Hindlimb muscle (tissue), 1 donor: ENCODE measurements around the gene PRKCSH. TPM values are rescaled to one million over a fixed set of nuclear protein-coding genes. Genes with fewer than 3 reads are reported as not detected.
"Not testable (repeated sequence)": the region's sequence is repeated elsewhere in the genome, so short reads cannot be mapped to it uniquely, and the experiment has no call there.

Experiments
- DNase-seq: peaks from one replicate; pipeline ENCODE4 v3.0.0-alpha.2; 2013
- polyA plus RNA-seq: library from polyadenylated mRNA; unstranded; fragments of 120-200 nt; gene quantifications from one replicate; pipeline ENCODE4 v1.2.1, GENCODE V29; 2013; ENCODE audit not compliant: insufficient read length

The PRKCSH gene, protein sequence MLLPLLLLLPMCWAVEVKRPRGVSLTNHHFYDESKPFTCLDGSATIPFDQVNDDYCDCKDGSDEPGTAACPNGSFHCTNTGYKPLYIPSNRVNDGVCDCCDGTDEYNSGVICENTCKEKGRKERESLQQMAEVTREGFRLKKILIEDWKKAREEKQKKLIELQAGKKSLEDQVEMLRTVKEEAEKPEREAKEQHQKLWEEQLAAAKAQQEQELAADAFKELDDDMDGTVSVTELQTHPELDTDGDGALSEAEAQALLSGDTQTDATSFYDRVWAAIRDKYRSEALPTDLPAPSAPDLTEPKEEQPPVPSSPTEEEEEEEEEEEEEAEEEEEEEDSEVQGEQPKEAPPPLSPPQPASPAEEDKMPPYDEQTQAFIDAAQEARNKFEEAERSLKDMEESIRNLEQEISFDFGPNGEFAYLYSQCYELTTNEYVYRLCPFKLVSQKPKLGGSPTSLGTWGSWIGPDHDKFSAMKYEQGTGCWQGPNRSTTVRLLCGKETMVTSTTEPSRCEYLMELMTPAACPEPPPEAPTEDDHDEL
- polyA plus RNA-seq: 192 TPM

DNA sequence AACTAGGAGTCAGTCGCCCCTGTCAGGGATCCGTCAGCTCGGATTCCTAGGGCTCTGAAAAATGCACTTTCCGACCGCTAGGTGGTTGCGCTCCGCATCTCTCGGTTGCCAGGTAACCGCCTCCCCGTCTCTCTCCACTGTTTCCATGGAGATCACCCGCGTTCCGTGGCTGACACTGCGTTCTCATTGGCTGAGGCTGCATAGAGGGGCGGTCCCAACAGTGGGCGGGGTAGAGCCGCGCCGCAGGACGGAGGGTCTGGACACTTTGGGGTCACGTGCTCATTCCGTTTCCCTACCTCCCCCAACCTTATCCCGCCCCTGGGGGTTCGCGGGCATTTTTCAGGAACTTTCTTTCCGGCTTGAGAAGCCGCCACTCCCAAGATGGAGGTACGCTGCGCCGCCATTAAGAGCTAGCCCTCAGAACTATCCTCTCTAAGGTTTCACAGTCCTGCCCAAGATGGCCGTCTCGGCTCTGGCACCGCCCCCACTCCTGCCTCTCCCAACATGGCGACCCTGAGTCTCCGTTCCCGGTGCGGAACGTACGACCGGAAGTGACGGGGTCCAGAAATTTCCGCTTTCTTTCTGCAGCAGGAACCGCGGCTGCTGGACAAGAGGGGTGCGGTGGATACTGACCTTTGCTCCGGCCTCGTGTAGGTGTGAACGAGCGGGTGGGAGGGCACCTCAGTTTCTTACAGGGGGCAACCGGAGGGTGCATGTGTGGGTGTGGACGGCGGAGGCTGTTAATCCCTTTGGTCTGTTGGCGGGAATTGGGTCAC lies at the start of gene PRKCSH, which contains the start of gene ODAD3:
PRKCSH (plus strand) TSS at position 579 of the 776 bp plus-strand sequence. CDS start 483 bp downstream, outside the sequence.
ODAD3 (minus strand) TSS at position 65 of the 776 bp plus-strand sequence. CDS start 105 bp downstream, outside the sequence.
- peak; percentile 99 for DNase-seq

DNA sequence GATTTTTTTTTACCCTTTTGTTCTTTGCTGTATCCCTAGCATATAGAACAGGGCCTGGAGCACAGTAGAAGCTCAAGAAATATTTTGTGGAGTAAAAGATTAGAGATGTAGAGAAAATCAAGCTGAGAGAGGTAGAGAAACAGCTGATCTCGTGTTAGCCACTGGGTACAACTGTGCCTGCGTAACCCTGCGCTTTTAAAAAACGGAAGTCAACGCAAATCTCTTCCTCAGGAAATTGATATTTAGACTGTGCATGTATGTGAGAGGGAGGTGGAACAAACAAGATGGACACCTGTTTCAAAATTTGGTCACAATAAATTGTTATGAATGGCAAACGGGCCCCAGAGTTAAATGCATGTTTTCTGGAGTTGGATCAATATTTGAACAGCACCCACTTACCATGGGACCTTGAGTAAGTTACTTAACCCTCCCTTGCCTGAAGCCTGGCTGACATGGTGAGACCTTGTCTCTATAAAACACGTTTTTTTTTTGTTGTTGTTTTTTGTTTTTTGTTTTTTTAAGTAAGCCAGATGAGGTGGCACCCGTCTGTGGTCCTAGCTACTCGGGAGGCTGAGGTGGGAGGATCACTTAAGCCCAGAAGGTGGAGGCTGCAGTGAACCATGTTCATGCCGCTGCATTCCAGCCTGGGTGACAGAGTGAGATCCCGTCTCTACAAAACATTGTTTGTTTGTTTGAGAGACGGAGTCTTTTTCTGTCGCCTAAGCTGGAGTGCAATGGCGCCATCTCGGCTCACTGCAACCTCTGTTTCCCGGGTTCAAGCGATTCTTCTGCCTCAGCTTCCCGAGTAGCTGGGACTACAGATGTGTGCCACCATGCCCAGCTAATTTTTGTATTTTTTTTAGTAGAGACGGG lies 48.0 kb upstream of the PRKCSH start:
- no peak for DNase-seq

DNA sequence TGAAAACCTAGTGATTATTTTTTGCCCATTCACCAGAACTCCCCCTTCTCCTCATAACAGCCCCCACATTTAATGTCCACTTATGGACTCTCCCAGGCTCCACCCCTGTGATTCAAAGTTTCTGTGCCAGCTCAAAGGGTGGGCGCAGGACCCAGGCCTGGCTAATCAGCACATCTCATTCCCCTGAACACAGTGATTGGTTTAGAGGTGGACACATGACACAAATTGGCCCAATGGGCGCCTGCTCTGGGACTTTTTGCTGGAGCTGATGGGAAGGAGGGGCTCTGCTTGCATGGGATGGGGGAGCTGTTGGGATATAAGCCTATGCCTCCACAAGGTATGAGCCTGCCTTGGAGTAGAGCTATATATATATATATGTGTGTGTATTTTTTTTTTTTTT lies 45.1 kb upstream of the PRKCSH start:
- no peak for DNase-seq

DNA sequence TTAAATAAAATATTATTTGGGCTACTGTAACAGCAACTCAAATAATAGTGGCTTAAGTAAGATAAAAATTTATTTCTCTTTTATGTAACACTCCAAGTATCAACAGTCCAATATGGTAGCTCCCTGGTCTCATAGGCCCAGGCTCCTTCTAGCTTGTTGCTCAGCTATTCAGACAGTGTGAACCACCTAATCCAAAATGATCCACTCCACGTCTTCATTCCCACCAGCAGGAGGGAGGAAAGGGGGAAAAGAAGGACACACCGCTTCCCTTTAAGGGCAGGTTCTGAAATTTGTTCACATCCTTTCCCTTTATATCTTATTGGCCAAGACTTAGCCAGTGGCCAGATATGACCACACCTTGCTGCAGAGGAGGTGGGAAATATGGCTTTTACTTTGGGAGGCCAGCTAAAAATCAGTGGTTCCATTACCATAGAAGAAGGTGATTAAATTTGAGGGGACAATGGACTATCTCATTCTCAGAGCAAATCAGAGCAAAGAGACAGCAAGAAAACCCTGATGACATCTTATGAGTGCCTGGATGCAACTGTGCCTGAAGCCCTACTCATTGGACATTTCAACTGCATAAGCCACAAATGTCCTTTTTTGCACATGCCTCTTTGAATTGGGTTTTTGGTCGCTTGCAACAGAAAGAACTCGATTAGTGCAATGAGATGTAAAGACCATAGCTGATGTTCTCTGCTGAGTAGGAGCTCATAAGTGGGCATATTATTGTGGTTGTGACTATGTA lies 44.3 kb upstream of the PRKCSH start:
- DNase-seq: no peak

DNA sequence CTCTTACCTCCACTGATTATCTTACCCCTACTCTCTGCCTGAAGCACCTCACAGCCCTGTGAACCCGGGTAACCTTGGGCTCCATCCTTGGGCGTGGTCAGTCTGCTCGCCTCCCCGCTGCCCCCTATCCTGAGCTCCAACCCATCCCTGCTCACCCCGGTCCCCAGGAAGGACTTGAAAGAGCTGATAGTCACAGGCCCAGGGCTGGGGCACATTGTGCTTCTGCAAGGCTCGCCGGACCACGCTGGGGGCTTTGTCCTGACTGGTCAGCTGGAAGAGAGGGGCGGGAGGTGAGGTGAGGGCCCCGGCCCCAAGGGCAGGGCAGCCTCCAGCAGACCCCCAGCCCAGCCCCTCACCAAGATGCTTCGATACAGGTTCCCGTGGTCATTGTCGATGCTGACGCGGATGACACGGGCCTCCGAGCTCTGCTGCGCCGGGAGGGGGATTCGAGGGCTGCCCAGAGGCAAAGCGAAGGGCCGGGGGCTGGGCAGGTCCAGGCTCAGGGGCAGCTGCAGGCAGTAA lies 38.3 kb upstream of the PRKCSH start:
- DNase-seq: no peak

DNA sequence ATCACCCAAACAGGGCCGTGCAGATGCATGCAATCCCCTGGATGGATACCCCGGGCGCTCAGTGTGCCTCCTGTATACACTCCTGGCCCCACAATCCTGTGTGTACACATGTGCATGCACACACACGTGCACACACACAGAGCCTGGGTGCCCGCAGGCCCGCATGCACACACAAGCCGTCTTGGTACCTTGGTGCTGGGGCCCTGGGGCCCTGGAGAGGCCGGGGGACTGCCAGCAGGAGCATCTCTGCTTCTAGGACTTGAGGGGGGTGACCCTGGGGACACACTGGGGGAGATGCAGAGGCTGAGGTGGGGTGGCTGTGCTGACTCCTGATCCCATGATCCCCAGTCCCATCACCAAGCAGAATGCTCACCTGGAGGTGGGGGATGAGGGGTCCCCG lies 35.8 kb upstream of the PRKCSH start:
- no peak for DNase-seq

DNA sequence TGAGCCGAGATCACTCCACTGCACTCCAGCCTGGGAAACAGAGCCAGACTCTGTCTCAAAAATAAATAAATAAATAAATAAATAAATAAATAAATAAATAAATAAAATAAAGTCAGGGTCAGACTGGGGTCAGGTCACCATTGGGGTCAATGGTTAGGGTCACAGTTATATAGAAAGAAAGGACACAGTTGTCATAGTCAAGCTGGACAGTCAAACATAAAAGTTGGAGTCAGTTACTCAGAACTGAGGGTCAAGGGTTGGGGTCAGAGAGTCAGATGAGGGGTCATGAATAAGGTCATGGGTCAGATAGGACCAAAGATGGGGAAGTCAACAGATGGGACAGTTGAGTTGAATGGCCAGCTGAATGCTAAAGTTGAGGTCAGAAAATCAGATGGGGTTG lies 34.6 kb upstream of the PRKCSH start:
- no peak for DNase-seq

DNA sequence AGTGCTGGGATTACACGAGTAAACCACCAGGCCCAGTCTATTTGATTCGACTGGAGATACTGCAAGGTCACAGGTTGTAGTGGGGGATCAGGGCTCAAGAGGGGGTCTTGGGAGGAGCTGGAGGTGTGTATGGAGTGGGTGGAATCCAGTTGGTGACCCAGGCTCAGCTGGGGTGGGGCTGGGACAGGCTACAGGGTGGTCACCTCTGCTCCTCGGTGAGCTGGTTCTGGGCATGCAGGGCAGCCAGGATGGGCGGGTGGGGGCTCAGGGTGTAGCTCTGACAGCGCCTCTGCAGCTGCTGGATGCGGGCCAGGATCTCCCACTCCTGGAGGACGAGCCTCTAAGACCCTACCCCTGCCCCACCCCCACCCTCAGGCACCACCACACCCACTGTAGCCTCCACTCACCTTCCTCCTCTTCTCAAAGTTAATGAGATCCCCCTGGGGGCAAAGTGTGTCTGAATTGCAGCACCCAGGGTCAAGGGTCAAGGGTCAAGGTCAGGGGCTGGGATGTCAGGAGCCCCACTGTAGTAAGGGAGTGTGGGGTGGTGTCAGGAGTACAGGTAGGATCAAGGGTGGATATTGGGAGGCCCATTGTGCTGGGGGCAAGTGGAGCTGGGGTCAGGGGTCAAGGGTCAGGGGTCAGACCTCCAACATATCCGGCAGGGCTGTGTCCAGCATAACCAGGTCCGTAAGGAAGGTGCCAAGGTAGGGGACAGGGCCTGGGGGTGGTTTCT lies 33.5 kb upstream of the PRKCSH start:
- DNase-seq: no peak

DNA sequence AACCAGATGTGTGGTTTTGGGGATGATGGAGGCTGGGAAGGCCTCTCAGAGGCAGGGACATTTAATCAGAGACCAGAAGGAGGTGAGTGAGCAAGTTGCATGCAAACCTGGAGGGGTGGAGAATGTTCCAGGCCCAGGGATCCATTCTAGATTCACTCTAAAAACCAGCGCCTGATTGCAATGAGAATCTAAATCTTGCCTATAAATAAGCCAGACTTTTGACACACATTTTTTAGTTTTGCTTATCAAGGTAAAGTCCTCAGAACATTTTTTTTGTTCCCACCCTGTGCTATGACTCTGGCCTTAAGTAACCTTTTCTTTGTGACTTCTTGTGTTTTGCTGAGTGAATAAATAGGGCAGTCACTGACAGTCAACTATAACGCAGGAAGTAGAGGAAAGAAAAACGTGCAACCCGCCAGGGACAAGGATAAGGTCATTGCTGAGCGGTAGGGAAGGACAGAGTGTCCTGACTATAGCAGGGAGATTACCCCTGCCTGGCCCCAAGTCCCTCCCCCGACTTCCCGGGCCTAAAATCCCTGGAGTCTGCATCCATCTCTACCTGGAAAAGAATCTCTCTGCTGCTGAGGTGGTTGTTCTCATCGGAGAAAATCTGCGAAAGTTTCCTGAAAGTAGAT lies 30.7 kb upstream of the PRKCSH start:
- DNase-seq: no peak

DNA sequence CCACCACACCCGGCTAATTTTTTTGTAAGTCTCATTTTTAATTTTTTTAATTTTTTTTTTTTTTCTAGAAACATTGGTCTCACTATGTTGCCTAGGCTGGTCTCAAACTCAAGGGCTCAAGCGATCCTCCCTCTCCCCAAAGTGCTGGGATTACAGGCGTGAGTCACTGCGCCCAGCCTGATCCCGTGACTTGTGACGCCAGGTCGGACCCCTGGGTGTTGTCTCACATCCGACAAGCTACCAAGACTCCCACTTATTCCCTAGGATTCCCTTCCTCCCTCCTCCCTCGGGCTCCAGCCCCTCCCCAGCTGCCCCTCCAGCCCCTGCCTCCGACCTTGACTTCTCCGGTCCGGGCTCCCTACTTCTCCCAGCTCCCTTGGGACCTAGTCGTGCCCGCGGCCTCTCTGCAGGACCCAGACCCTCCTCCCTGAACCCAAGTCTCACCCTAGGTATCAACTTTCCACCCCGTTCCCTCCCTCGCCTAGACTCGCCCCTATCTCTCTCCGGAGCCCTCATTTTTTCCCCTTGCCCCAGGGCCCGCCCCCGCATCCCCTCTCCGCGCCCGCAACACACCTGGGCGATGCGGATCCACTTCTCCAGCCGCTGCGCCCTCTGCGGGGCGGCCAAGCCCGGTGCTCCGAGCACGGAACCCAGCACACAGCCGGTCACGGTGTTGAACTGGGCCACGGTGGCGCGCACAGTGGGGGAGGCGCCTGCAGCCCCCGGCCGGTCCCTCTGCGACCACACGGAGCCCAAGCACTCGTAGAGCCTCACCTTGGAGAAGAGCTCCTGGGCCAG lies 29.4 kb upstream of the PRKCSH start:
- DNase-seq: no peak

DNA sequence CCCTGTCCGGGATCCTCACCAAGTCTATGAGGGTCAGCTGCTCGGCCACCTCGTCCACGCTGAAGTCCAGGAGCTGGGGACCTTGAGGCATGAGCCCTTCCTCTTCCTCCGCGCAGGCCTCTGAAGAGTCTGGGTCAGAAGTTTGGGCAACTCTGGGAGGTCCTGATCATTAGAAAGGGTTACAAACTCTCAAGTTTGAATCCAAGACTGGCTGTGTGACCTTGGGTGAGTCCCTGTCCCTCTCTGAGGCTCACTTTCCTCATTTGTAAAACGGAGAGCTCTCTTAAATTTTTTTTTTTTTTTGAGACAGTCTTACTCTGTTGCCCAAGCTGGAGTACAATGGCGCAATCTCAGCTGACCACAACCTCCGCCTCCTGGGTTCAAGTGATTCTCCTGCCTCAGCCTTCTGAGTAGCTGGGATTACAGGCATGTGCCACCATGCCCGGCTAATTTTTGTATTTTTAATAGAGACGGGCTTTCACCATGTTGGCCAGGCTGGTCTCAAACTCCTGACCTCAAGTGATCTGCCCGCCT lies 28.7 kb upstream of the PRKCSH start:
- not testable (repeated sequence) for DNase-seq

DNA sequence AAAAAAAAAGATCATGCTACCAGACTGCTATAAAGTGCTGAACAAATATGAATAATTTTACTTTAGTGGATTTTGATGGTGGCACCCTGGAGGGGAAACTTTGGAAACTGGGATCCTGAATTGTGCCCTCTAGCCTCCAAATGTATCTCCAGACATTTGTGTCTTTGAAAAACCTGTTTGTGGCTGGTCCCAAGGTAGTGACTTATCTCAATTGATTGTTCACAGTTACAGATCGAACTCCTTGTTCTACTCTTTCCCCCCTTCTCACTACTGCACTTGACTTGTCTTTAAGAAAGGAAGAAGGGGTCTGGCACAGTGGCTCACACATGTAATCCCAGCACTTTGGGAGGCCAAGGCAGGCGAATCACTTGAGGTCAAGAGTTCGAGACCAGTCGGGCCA lies 26.8 kb upstream of the PRKCSH start:
- no peak for DNase-seq

DNA sequence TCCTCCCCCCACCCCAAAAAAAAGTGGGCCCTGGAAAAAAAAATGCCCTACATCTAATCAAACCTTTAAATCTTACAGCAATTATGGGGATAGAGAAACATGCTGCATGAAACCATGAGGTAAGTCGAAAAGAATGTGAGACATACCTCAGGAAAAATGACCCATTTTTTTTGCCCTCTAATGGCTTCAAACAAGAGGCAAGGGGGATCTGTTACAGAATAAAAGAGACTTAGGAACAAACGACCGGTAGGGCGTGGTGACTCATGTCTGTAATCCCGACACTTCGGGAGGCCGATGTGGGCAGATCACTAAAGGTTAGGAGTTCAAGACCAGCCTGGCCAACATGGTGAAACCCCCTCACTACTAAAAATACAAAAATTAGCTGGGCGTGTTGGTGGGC lies 24.8 kb upstream of the PRKCSH start:
- no peak for DNase-seq

DNA sequence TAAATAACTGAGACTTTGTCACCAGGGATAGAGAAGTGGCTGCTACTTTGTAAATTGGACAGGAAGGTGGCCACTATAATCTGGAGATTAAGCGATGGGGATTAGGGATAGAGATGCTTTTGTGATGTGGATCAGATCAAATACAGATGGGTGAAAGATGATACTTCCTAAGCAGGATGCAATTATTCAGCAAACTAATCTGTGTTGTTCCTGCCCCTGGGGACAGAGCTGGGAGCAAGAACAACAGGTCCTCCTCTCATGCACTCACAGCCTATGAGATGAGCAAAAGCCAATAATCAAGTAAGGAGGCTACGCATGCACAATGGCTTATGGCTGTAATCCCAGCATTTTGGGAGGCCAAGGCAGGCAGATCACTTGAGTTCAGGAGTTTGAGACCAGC lies 20.9 kb upstream of the PRKCSH start:
- DNase-seq: no peak

DNA sequence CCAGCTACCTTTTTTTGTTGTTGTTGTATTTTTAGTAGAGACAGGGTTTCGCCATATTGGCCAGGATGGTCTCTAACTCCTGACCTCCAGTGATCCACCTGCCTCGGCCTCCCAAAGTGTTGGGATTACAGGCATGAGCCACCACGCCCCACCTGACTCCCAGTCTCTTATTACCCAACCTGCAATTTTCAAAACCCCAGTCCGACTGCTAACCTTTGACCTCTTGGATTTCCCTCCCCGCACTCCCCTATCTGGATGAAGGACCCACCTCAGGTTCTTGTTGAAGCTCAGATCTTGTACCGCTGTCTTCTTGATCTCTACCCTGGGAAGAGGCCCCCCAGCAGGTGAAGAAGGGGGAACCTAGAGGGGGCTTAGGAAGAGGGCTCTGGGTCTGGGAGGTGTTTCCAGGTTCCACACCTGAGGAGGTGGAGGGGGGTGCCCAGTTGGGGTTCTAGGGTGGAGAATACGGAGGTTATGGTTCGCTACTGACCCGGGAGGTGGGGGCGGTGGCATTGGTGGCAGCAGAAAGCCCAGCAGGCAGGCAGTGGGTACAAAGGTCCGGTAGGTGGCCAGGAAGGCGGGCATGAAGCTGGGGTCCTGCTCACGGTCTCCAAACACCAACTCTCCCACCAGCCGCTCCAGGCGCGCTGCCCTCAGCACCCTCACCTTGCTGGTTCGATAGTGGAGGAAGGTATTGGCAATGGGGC lies 18.9 kb upstream of the PRKCSH start:
- no peak for DNase-seq

DNA sequence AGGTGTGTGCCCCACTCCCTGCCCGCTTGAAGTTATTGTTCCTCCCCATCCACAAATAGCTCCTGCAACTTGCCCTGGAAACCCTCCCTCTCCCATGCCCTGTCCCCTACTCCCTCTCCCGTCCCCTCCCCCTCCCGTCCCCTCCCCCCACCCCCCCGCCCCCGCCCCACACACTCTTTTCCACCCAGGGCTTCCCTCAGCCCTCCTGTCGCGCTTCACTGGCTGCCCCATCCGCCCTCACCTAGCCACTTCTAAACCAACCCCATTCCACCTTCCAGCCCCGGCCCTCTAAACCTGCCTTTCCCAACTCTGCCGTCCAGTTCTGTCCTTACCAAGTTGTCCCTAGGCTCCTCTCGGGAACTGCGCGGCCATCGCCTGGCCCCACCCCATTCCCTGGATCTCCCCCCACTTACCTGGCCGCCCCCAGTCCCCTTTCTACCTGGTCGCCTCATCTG lies 17.3 kb upstream of the PRKCSH start:
- DNase-seq: no peak

DNA sequence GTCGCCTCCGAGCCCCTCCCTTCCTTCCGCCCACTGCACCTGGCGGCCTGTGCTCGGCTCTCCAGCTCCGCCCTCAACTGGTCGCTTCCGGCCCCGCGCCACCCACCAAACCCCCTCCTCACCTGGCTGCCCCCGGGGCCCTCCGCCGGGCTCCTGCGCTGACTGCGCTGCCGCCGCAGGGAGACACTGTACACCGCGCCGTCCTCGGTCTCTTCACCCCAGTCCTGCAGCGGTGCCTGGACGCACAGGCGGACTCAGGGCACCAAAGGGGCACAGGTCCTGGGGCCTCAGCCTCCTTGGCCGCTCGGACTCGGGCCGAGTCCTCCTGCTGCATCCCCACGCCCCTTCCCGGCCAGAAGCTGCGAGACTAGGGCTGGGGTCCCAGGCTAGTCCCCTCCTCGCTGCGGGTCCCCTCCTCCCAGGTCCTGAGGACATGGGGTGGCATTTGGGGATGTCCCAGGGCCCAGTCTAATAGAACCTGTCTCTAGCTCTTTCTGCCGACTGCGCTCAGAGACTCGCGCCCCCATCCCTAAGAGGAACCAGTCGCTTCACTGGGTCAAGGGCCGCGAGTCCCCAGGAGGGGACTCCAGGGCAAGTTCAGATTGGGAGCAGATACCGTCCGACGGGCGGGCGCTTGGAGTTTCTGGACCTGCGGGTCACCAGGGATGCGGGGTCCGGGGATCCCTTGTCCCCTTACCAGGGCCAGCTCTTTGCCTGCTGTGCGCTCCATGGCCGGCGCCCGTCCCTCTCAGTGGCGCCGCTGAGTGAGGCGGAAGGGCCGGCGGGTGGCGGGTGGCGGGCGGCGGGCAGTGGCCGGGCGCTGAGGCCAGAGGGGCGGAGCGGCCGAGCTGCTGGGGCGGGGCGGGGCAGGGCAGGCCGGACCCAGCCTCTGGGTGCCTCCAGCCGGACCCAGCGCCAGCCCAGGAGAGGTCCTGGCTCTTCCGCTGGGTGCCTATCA lies 16.6 kb upstream of the PRKCSH start, which contains the start of gene RGL3:
RGL3 (minus strand) TSS at position 766 of the 958 bp plus-strand sequence; CDS start at position 730, 36 bp downstream.
- DNase-seq: no peak
